SK-N-SH treated with all-trans-retinoic acid at 6 μM for 48 hours (cell line): Measurements from ENCODE around the gene PHF21B.

Experiments used
- ARNTL ChIP-seq: fragments of 450-650 bp; formaldehyde crosslinking; IDR thresholded peaks from 2 replicates; pipeline ENCODE4 v1.5.0; 2020; ENCODE audit warnings: low read depth, mild to moderate bottlenecking, moderate library complexity, borderline replicate concordance
- BACH2 ChIP-seq: fragments of 250-450 bp; sonication (Bioruptor Pico); IDR thresholded peaks from 2 replicates; pipeline ENCODE4 v1.9.0; 2021; ENCODE audit warnings: mild to moderate bottlenecking, borderline replicate concordance
- CSDC2 ChIP-seq: fragments of 250-450 bp; sonication (Bioruptor Pico); IDR thresholded peaks from 2 replicates; pipeline ENCODE4 v1.5.0; 2020; ENCODE audit warnings: mild to moderate bottlenecking, moderate library complexity
- TOX ChIP-seq: fragments of 250-450 bp; sonication (Bioruptor Pico); IDR thresholded peaks from 2 replicates; pipeline ENCODE4 v1.8.0; 2021; ENCODE audit warnings: mild to moderate bottlenecking, moderate library complexity, borderline replicate concordance
- TF ChIP-seq, protein P1 (sequence below): fragments of 250-450 bp; sonication (Bioruptor Pico); IDR thresholded peaks from 2 replicates; pipeline ENCODE4 v1.8.0; 2020; ENCODE audit warnings: mild to moderate bottlenecking, moderate library complexity, borderline replicate concordance

DNA sequence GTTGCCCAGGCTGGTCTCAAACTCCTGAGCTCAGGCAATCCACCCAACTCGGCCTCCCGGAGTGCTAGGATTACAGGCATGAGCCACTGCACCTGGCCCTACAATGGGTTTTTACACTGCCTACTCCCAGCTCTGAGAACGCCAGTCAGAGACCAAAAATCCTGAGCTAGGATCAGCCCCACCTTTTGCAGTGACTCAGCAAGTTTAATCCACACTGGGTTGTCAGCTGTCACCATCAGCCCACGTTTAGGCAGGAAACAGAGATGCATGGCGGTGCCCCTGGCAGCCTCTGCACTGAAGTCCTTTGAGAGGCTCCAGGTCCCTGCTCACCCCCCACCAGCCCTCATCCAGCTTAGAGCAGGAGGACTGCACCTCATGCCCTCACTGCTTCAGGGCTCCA lies 139.8 kb downstream of the PHF21B start:
- TF ChIP-seq, protein P1, sequence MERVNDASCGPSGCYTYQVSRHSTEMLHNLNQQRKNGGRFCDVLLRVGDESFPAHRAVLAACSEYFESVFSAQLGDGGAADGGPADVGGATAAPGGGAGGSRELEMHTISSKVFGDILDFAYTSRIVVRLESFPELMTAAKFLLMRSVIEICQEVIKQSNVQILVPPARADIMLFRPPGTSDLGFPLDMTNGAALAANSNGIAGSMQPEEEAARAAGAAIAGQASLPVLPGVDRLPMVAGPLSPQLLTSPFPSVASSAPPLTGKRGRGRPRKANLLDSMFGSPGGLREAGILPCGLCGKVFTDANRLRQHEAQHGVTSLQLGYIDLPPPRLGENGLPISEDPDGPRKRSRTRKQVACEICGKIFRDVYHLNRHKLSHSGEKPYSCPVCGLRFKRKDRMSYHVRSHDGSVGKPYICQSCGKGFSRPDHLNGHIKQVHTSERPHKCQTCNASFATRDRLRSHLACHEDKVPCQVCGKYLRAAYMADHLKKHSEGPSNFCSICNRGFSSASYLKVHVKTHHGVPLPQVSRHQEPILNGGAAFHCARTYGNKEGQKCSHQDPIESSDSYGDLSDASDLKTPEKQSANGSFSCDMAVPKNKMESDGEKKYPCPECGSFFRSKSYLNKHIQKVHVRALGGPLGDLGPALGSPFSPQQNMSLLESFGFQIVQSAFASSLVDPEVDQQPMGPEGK (CRISPR knock-in tag), result no peak
- TF ChIP-seq TOX (no peak), ARNTL (CRISPR knock-in tag) (no peak), BACH2 (CRISPR knock-in tag) (no peak), CSDC2 (CRISPR knock-in tag) (no peak)
